NCI-H446 (cell line): ENCODE results near the gene SLC7A5.
"Not testable (repeated sequence)": the region's sequence is repeated elsewhere in the genome, so short reads cannot be mapped to it uniquely, and the experiment has no call there.

ENCODE experiments used
- DNase-seq, 2 experiments: peaks; one replicate each; lab custom pipeline; 2025; lab: John Stamatoyannopoulos, UW

SLC7A5 gene

GRCh38 chr16:87861300-87862099 is 7.8 kb downstream of the SLC7A5 start:
- not testable (repeated sequence) for DNase-seq

GRCh38 chr16:87860553-87861299 is 8.6 kb downstream of the SLC7A5 start:
- DNase-seq, result peak in 1 of 2 experiments; percentile 9

- DNase-seq, result not testable (repeated sequence)
Observed at GRCh38 chr16:87858151-87858993, 10.9 kb downstream of the SLC7A5 start.

GRCh38 chr16:87856791-87857228 is 12.5 kb downstream of the SLC7A5 start:
- DNase-seq, result no peak

- DNase-seq, result peak in 1 of 2 experiments; percentile 10
Observed at GRCh38 chr16:87855852-87856715, 13.2 kb downstream of the SLC7A5 start.

GRCh38 chr16:87854907-87855683 is 14.2 kb downstream of the SLC7A5 start:
- DNase-seq, result no peak

- DNase-seq, result no peak
Observed at GRCh38 chr16:87854053-87854906, 15.0 kb downstream of the SLC7A5 start.

- DNase-seq, result peak in 1 of 2 experiments; percentile 45
Observed at GRCh38 chr16:87853411-87854052, 15.8 kb downstream of the SLC7A5 start.

GRCh38 chr16:87851601-87852000 is 17.7 kb downstream of the SLC7A5 start:
- DNase-seq, result no peak

GRCh38 chr16:87851141-87851587 is 18.1 kb downstream of the SLC7A5 start:
- no peak for DNase-seq

- DNase-seq, result no peak
Observed at GRCh38 chr16:87850009-87851006, 19.0 kb downstream of the SLC7A5 start.

GRCh38 chr16:87849419-87850008 is 19.8 kb downstream of the SLC7A5 start:
- no peak for DNase-seq

- DNase-seq, result no peak
Observed at GRCh38 chr16:87848676-87849345, 20.5 kb downstream of the SLC7A5 start.

GRCh38 chr16:87847785-87848675 is 21.3 kb downstream of the SLC7A5 start:
- no peak for DNase-seq

- DNase-seq, result no peak
Observed at GRCh38 chr16:87847467-87847784, 21.9 kb downstream of the SLC7A5 start.
